ENCODE results near the gene KRT1. TPM values are rescaled to one million over a fixed set of nuclear protein-coding genes. Genes with fewer than 3 reads are reported as not detected.

Gene KRT1
- total and polyA plus RNA-seq, 2 donors = 9.3 to 507 TPM

- WGBS = 77% methylated on average over 2 of the region's 2 CpGs
- Histone ChIP-seq H3K36me3 (ENCODE audit: control insufficient read depth in 2 of 2, insufficient read depth in 2 of 2, low read length in 1 of 2) (no peaks in the 10 kb centered on the region), H3K27ac (ENCODE audit: low read depth in 1 of 2, low read length in 1 of 2) (no peak within 1 kb of the TSS), H3K4me1 (ENCODE audit: control insufficient read depth in 2 of 2, insufficient read depth in 2 of 2, low read length in 2 of 2) (no peaks in the 10 kb centered on the region), H3K27me3 (ENCODE audit: control insufficient read depth in 2 of 2, insufficient read depth in 1 of 2, low read length in 1 of 2) (peaks cover 0 to 5% of the 10 kb centered on the region in 2 donors), H3K4me3 (ENCODE audit: low read length in 2 of 2) (no peak within 1 kb of the TSS), H3K9me3 (ENCODE audit: control insufficient read depth in 2 of 2, insufficient read depth in 1 of 2, low read length in 1 of 2) (peaks cover 0 to 1% of the 10 kb centered on the region in 2 donors)
- no peak for DNase-seq (ENCODE audit: low read depth in 6 of 9, low spot score in 9 of 9)
These were observed 23.2 kb upstream of the KRT1 start, which contains the start of gene KRT77 for GRCh38 chr12:52703424-52703823. KRT77 (minus strand) TSS chr12:52703524; CDS start chr12:52703434, 90 bp downstream.

DNA sequence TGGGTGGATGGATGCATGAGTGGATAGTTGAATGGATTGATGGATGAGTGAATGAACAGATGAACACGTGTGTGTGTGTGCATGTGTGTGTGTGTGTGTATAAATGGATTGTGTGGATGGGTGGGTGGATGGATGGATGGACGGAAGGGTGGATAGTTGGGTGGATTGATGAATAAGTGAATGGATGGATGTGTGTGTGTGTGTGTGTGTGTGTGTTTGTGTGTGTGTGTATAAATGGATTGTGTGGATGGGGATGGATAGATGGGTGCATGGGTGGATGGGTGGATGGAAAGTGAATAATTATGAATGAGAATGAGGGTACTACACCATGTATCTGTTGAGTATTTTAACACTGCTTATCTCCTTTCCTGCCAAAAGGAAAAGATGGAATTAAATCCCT, 22.1 kb upstream of the KRT1 start:
- 93% methylated on average over 2 of the region's 2 CpGs for WGBS
- no peak for DNase-seq (ENCODE audit: low read depth in 6 of 9, low spot score in 9 of 9)
- Histone ChIP-seq H3K9me3 (ENCODE audit: control insufficient read depth in 2 of 2, insufficient read depth in 1 of 2, low read length in 1 of 2) (peaks cover 0 to 1% of the 10 kb centered on the region in 2 donors), H3K36me3 (ENCODE audit: control insufficient read depth in 2 of 2, insufficient read depth in 2 of 2, low read length in 1 of 2) (no peaks in the 10 kb centered on the region), H3K4me3 (ENCODE audit: low read length in 2 of 2) (no peak overlapping the region), H3K4me1 (ENCODE audit: control insufficient read depth in 2 of 2, insufficient read depth in 2 of 2, low read length in 2 of 2) (no peaks in the 10 kb centered on the region), H3K27me3 (ENCODE audit: control insufficient read depth in 2 of 2, insufficient read depth in 1 of 2, low read length in 1 of 2) (peaks cover 0 to 7% of the 10 kb centered on the region in 2 donors), H3K27ac (ENCODE audit: low read depth in 1 of 2, low read length in 1 of 2) (no peak overlapping the region)

DNA sequence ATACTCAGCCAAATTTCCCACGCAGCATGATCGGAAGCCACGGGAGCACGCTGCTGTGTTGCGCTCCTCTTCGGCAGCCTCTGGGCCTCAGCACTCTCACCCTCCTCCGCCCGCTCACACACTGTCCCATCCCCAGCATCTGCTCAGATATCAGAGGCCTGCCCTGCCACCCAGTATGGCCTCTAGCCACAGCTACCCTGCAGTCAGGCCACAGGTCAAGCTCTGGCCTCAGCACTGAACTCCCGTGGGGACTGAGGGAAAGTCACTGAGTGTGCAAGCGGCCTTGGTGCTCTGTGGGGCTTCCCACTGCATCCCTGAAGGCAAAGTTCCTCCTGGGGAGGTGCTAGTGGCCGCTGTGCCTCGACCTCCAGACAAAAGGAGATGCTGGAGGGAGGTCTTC, 21.1 kb upstream of the KRT1 start:
- Histone ChIP-seq H3K4me1 (ENCODE audit: control insufficient read depth in 2 of 2, insufficient read depth in 2 of 2, low read length in 2 of 2) (no peaks in the 10 kb centered on the region), H3K4me3 (ENCODE audit: low read length in 2 of 2) (no peak overlapping the region), H3K36me3 (ENCODE audit: control insufficient read depth in 2 of 2, insufficient read depth in 2 of 2, low read length in 1 of 2) (no peaks in the 10 kb centered on the region), H3K27ac (ENCODE audit: low read depth in 1 of 2, low read length in 1 of 2) (no peak overlapping the region), H3K9me3 (ENCODE audit: control insufficient read depth in 2 of 2, insufficient read depth in 1 of 2, low read length in 1 of 2) (peaks cover 0 to 1% of the 10 kb centered on the region in 2 donors), H3K27me3 (ENCODE audit: control insufficient read depth in 2 of 2, insufficient read depth in 1 of 2, low read length in 1 of 2) (peaks cover 0 to 11% of the 10 kb centered on the region in 2 donors)
- 86% methylated on average over 12 of the region's 12 CpGs for WGBS
- DNase-seq (ENCODE audit: low read depth in 6 of 9, low spot score in 9 of 9) = no peak

DNA sequence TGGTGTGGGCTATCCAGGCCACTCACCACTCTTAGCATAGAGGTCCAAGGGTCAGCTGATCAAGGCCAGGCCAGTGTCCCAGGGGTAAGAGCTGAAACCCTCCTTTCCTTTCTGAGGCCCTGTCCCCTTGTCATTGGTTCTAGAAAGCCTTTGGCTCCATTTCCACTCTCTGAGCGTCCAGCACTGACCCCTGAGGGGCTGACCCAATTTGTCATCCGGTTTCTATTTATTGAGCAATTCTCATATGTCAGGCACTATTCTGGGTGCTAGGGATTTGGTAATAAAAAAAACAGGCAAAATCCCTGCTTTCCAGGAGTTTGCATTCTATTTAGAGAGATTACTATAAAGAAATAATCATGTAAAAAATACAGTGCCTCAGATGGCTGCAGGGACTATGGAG, 19.8 kb upstream of the KRT1 start:
- Histone ChIP-seq H3K4me3 (ENCODE audit: low read length in 2 of 2) (no peak overlapping the region), H3K36me3 (ENCODE audit: control insufficient read depth in 2 of 2, insufficient read depth in 2 of 2, low read length in 1 of 2) (no peaks in the 10 kb centered on the region), H3K27ac (ENCODE audit: low read depth in 1 of 2, low read length in 1 of 2) (no peak overlapping the region), H3K27me3 (ENCODE audit: control insufficient read depth in 2 of 2, insufficient read depth in 1 of 2, low read length in 1 of 2) (peaks cover 0 to 14% of the 10 kb centered on the region in 2 donors), H3K9me3 (ENCODE audit: control insufficient read depth in 2 of 2, insufficient read depth in 1 of 2, low read length in 1 of 2) (peaks cover 0 to 1% of the 10 kb centered on the region in 2 donors), H3K4me1 (ENCODE audit: control insufficient read depth in 2 of 2, insufficient read depth in 2 of 2, low read length in 2 of 2) (no peaks in the 10 kb centered on the region)
- WGBS = 90% methylated on average over 2 of the region's 2 CpGs
- no peak for DNase-seq (ENCODE audit: low read depth in 6 of 9, low spot score in 9 of 9)

DNA sequence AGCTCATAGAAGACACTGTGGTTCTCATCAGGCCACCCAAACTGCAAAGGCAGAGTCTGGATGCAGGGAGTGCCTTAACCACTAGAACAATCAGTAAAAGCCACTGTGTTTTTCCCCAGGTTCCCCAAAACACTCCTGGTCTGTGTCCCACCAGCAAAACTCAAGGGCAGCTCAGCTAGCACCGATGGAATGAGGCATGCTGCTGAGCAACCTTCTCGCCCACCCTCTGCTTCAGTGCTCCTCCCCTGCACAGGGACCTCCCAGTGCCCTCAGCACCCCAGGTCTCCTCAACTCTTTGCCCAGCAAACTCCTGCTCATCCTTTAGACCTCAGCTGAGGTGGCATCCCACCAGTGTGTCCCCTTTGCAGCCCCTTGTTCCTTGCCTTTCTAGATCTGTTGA, 19.2 kb upstream of the KRT1 start:
- 90% methylated on average over 2 of the region's 2 CpGs for WGBS
- H3K27me3 ChIP-seq (ENCODE audit: control insufficient read depth in 2 of 2, insufficient read depth in 1 of 2, low read length in 1 of 2) = peaks cover 0 to 14% of the 10 kb centered on the region in 2 donors

GRCh38 chr12:52698651-52699340, 18.6 kb upstream of the KRT1 start:
- 74% methylated on average over 11 of the region's 11 CpGs for WGBS
- H3K27me3 ChIP-seq (ENCODE audit: control insufficient read depth in 2 of 2, insufficient read depth in 1 of 2, low read length in 1 of 2) = peaks cover 0 to 14% of the 10 kb centered on the region in 2 donors
- H3K27ac ChIP-seq (ENCODE audit: low read depth in 1 of 2, low read length in 1 of 2) = no peak overlapping the region

More for the DNA sequence above, 19.2 kb upstream of the KRT1 start:
- DNase-seq (ENCODE audit: low read depth in 6 of 9, low spot score in 9 of 9) = no peak
- H3K36me3 ChIP-seq (ENCODE audit: control insufficient read depth in 2 of 2, insufficient read depth in 2 of 2, low read length in 1 of 2) = no peaks in the 10 kb centered on the region
- no peak overlapping the region for H3K27ac ChIP-seq (ENCODE audit: low read depth in 1 of 2, low read length in 1 of 2)
- no peak overlapping the region for H3K4me3 ChIP-seq (ENCODE audit: low read length in 2 of 2)
- no peaks in the 10 kb centered on the region for H3K4me1 ChIP-seq (ENCODE audit: control insufficient read depth in 2 of 2, insufficient read depth in 2 of 2, low read length in 2 of 2)
- H3K9me3 ChIP-seq (ENCODE audit: control insufficient read depth in 2 of 2, insufficient read depth in 1 of 2, low read length in 1 of 2) = peaks cover 0 to 1% of the 10 kb centered on the region in 2 donors

DNA sequence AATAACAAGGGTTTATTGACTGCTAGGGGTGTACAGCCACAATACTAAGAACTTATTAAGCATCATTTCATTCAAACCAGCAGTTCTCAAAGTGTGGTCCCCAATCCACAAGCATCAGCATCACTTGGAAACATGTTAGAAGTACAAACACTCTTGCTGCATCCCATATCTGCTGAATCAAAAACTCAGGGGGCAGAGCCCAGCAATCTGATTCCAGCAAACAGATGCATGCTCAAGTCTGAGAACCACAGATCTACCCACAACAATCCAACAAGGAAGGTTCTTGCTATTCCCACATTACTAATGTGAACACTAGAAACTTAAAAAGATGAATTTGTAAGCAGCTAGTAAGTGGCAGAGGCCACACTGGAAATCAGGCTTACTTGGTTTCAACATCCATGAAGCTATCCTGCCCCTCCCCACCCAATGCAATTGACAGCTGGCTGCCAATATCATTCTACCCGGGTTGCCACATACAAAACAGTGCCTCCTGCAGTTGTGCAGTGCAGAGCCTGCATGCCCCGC, 16.9 kb upstream of the KRT1 start:
- no peak overlapping the region for H3K4me3 ChIP-seq (ENCODE audit: low read length in 2 of 2)
- no peak overlapping the region for H3K27ac ChIP-seq (ENCODE audit: low read depth in 1 of 2, low read length in 1 of 2)
- peaks cover 0 to 23% of the 10 kb centered on the region in 2 donors for H3K27me3 ChIP-seq (ENCODE audit: control insufficient read depth in 2 of 2, insufficient read depth in 1 of 2, low read length in 1 of 2)
- 79% methylated on average over 2 of the region's 2 CpGs for WGBS
- H3K4me1 ChIP-seq (ENCODE audit: control insufficient read depth in 2 of 2, insufficient read depth in 2 of 2, low read length in 2 of 2) = no peaks in the 10 kb centered on the region
- H3K36me3 ChIP-seq (ENCODE audit: control insufficient read depth in 2 of 2, insufficient read depth in 2 of 2, low read length in 1 of 2) = no peaks in the 10 kb centered on the region
- DNase-seq (ENCODE audit: low read depth in 6 of 9, low spot score in 9 of 9) = no peak
- peaks cover 0 to 1% of the 10 kb centered on the region in 2 donors for H3K9me3 ChIP-seq (ENCODE audit: control insufficient read depth in 2 of 2, insufficient read depth in 1 of 2, low read length in 1 of 2)

More at GRCh38 chr12:52698651-52699340, 18.6 kb upstream of the KRT1 start:
- DNase-seq (ENCODE audit: low read depth in 6 of 9, low spot score in 9 of 9) = no peak
- Histone ChIP-seq H3K4me1 (ENCODE audit: control insufficient read depth in 2 of 2, insufficient read depth in 2 of 2, low read length in 2 of 2) (no peaks in the 10 kb centered on the region), H3K9me3 (ENCODE audit: control insufficient read depth in 2 of 2, insufficient read depth in 1 of 2, low read length in 1 of 2) (peaks cover 0 to 1% of the 10 kb centered on the region in 2 donors), H3K4me3 (ENCODE audit: low read length in 2 of 2) (no peak overlapping the region), H3K36me3 (ENCODE audit: control insufficient read depth in 2 of 2, insufficient read depth in 2 of 2, low read length in 1 of 2) (no peaks in the 10 kb centered on the region)

DNA sequence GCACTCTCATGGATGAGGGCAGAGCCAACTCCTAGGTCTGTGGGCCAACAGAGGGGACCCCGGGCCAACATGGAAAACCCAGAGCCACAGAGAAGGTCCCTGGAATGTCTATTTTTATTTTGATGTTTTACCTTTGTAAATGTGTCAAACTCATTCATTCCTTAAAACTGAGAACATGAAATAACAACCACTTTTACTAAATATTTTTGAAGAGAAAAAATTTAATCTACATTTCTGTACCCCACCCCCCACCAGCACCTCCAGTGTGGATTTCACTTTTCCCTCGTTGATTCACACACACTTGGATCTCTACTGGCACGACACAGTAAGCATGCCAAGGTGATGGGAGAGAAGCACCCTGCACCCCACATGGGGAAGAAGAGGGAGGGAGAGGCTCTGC, 16.4 kb upstream of the KRT1 start:
- H3K4me3 ChIP-seq (ENCODE audit: low read length in 2 of 2) = no peak overlapping the region
- peaks cover 0 to 1% of the 10 kb centered on the region in 2 donors for H3K9me3 ChIP-seq (ENCODE audit: control insufficient read depth in 2 of 2, insufficient read depth in 1 of 2, low read length in 1 of 2)
- 83% methylated on average over 3 of the region's 3 CpGs for WGBS
- no peak overlapping the region for H3K27ac ChIP-seq (ENCODE audit: low read depth in 1 of 2, low read length in 1 of 2)
- H3K27me3 ChIP-seq (ENCODE audit: control insufficient read depth in 2 of 2, insufficient read depth in 1 of 2, low read length in 1 of 2) = peaks cover 0 to 29% of the 10 kb centered on the region in 2 donors
- DNase-seq (ENCODE audit: low read depth in 6 of 9, low spot score in 9 of 9) = no peak
- no peaks in the 10 kb centered on the region for H3K36me3 ChIP-seq (ENCODE audit: control insufficient read depth in 2 of 2, insufficient read depth in 2 of 2, low read length in 1 of 2)
- peaks cover 3 to 4% of the 10 kb centered on the region in 2 donors for H3K4me1 ChIP-seq (ENCODE audit: control insufficient read depth in 2 of 2, insufficient read depth in 2 of 2, low read length in 2 of 2)

- Histone ChIP-seq H3K36me3 (ENCODE audit: control insufficient read depth in 2 of 2, insufficient read depth in 2 of 2, low read length in 1 of 2) (no peaks in the 10 kb centered on the region), H3K27me3 (ENCODE audit: control insufficient read depth in 2 of 2, insufficient read depth in 1 of 2, low read length in 1 of 2) (peaks cover 0 to 44% of the 10 kb centered on the region in 2 donors), H3K4me3 (ENCODE audit: low read length in 2 of 2) (no peak overlapping the region), H3K4me1 (ENCODE audit: control insufficient read depth in 2 of 2, insufficient read depth in 2 of 2, low read length in 2 of 2) (peaks cover 6 to 16% of the 10 kb centered on the region in 2 donors), H3K27ac (ENCODE audit: low read depth in 1 of 2, low read length in 1 of 2) (no peak overlapping the region), H3K9me3 (ENCODE audit: control insufficient read depth in 2 of 2, insufficient read depth in 1 of 2, low read length in 1 of 2) (no peaks in the 10 kb centered on the region)
- WGBS = 94% methylated on average over 3 of the region's 3 CpGs
- no peak for DNase-seq (ENCODE audit: low read depth in 6 of 9, low spot score in 9 of 9)
These were observed 14.8 kb upstream of the KRT1 start for GRCh38 chr12:52695039-52695438.

Measured in thymus (tissue), 11 donors.